Tibial artery (tissue), 4 donors: ENCODE measurements around the gene CLIC2.

Source experiments
- DNase-seq, 2 donors: peaks; one replicate each; pipeline ENCODE4 v3.0.0-alpha.2; 2019
- H3K27ac ChIP-seq, 2 donors: fragments of 200-600 bp; sonication (generic) in 1 of 2; 1 replicate in 1 of 2; 2 replicates in 1 of 2; pipeline ENCODE4 v1.5.1; 2018 to 2019; ENCODE audit warnings: mild to moderate bottlenecking in 1 of 2
- H3K27me3 ChIP-seq, 2 donors: fragments of 200-600 bp; sonication (generic) in 1 of 2; one replicate each; pipeline versions ENCODE4 v1.5.1 to v1.6.0; 2016 to 2019
- H3K36me3 ChIP-seq, 3 donors: fragments of 200-600 bp; sonication (generic) in 2 of 3; one replicate each; pipeline ENCODE4 v1.5.1; 2016 to 2019; ENCODE audit warnings: mild to moderate bottlenecking in 2 of 3
- H3K4me1 ChIP-seq, 4 donors: fragments of 200-600 bp; sonication (generic) in 2 of 4; 1 replicate in 3 of 4; 2 replicates in 1 of 4; pipeline ENCODE4 v1.5.1; 2016 to 2019
- H3K4me3 ChIP-seq, 2 donors: fragments of 200-600 bp; sonication (generic) in 1 of 2; 1 replicate in 1 of 2; 2 replicates in 1 of 2; pipeline ENCODE4 v1.5.1; 2018 to 2019; ENCODE audit warnings: mild to moderate bottlenecking in 2 of 2
- H3K9me3 ChIP-seq, 3 donors: fragments of 200-600 bp; sonication (generic) in 1 of 3; one replicate each; pipeline ENCODE4 v1.5.1; 2016 to 2019
- intact Hi-C: fragments of 100-400 bp; cut with DNase I; formaldehyde crosslinking; loops from one replicate; pipeline ENCODE4 v1.15.0; 2023; ENCODE audit warnings: low total_unique reads
- TF ChIP-seq, protein P1 (sequence below), 2 experiments: fragments of 200-600 bp in 1 of 2; fragments of 450-650 bp in 1 of 2; IDR thresholded peaks; one replicate each; pipeline ENCODE4 v1.5.1; 2017 to 2019; ENCODE audit warnings: antibody characterized with exemption in 2 of 2, mild to moderate bottlenecking in 1 of 2, moderate library complexity in 1 of 2

Gene CLIC2

DNA sequence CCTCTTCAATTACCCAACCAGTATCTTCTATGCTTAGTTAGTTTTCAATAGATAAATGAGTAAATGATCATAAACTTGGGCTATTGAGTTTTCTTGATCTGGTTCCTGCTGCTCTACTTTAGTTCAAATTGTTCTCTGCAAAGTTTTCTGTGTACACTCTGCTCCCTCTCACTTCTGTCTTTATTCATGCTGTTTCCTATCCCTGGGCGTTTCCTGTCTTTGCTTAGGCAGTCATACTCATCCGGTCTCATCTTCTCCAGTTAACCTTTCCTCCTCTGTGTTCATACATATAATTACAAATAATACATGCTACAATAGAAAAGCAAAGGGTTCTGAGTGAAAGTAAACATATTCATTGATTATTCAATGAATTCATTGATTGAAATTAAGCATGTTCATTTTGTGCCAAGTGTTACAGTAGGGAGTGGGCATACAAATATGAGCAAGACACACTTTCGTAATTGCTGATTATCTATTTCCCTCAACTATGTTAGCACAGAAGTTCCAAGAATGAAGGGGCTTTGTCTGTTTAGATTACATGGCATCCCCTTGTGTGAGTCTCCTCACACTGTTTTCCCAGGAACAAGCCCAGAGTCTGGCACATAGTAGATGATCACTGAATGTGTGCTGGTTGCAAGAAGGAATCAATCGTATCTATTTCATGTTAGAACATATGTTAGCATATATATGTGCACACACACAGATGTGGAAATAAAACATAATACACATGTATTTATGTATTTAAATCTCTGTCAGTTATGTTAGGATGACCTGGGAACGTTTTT, 71.3 kb downstream of the CLIC2 start:
- DNase-seq: no peak
- no peak overlapping the region for H3K4me3 ChIP-seq
- no peaks in the 10 kb centered on the region for H3K36me3 ChIP-seq
- no peak overlapping the region for H3K27ac ChIP-seq
- intact Hi-C loops: no loop called here
- no peaks in the 10 kb centered on the region for H3K9me3 ChIP-seq
- peaks cover 0 to 4% (median 0%) of the 10 kb centered on the region in 4 donors for H3K4me1 ChIP-seq
- no peaks in the 10 kb centered on the region for H3K27me3 ChIP-seq
- TF ChIP-seq, protein P1, sequence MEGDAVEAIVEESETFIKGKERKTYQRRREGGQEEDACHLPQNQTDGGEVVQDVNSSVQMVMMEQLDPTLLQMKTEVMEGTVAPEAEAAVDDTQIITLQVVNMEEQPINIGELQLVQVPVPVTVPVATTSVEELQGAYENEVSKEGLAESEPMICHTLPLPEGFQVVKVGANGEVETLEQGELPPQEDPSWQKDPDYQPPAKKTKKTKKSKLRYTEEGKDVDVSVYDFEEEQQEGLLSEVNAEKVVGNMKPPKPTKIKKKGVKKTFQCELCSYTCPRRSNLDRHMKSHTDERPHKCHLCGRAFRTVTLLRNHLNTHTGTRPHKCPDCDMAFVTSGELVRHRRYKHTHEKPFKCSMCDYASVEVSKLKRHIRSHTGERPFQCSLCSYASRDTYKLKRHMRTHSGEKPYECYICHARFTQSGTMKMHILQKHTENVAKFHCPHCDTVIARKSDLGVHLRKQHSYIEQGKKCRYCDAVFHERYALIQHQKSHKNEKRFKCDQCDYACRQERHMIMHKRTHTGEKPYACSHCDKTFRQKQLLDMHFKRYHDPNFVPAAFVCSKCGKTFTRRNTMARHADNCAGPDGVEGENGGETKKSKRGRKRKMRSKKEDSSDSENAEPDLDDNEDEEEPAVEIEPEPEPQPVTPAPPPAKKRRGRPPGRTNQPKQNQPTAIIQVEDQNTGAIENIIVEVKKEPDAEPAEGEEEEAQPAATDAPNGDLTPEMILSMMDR (IDR thresholded peaks at IDR 0.05): no peak

DNA sequence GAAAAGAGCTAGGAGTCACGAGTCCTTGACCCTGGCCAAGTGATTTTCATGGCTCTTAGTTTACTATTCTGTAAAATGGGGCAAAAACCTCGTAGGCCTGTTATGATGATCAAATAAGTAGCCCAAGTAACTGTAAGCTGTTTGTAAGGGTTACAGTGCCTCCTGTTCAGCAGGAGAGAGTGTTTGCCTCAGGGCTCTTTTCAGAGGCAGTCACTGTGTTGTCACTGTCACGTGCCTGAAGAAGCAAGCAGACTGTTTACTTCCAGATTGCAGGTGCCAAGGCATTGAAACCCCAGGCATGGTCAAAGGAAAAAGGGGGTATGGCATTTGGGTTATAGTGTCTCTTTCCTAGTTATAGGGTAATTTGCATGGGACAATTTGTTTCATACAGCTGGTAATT, 74.7 kb downstream of the CLIC2 start:
- no peak overlapping the region for H3K27ac ChIP-seq

DNA sequence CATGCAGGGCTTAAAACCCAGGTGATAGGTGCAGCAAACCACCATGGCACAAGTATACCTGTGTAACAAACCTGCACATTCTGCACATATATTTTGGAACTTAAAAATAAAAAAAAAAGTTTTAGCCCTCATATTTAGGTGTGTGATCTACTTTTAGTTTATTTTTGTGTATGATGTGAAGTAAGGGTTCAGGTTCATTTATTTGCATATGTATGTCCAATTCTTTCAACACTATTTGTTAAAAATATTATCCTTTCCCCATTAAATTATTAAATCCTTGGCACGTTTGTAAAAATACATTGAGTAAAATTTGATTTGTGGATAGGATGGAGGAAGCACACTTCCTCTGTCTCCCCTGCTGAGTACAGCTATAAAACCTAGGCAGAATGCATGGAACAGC, 83.0 kb downstream of the CLIC2 start:
- DNase-seq: no peak
- no peak overlapping the region for H3K4me3 ChIP-seq
- H3K9me3 ChIP-seq: no peaks in the 10 kb centered on the region
- TF ChIP-seq, protein P1 (IDR thresholded peaks at IDR 0.05): no peak
- H3K36me3 ChIP-seq: no peaks in the 10 kb centered on the region
- no peaks in the 10 kb centered on the region for H3K4me1 ChIP-seq
- intact Hi-C loops: no loop called here
- no peak overlapping the region for H3K27ac ChIP-seq
- H3K27me3 ChIP-seq: no peaks in the 10 kb centered on the region

More for the DNA sequence above, 74.7 kb downstream of the CLIC2 start:
- no peaks in the 10 kb centered on the region for H3K36me3 ChIP-seq
- peaks cover 0 to 4% (median 0%) of the 10 kb centered on the region in 4 donors for H3K4me1 ChIP-seq
- TF ChIP-seq, protein P1 (IDR thresholded peaks at IDR 0.05): no peak
- H3K9me3 ChIP-seq: no peaks in the 10 kb centered on the region
- DNase-seq: no peak
- intact Hi-C loops: no loop called here
- H3K27me3 ChIP-seq: no peaks in the 10 kb centered on the region
- H3K4me3 ChIP-seq: no peak overlapping the region

DNA sequence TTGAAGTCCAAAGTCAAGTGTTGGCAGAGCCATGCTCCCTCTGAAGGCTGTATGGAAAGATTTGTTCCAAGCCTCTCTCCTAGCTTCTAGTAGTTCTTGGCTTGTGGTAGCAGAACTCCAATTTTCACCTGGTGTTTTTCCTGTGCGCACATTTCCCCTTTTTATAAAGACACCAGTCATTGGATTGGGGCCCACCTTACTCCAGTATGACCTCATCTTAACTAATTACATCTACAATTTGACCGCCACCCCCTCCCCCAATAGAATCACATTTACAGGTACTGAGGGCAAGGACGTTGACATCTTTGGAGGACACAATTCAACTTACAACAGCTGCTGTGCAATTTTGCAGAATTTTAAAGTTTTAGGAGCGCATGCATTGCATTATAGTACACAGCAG, 86.9 kb downstream of the CLIC2 start:
- H3K4me1 ChIP-seq: no peaks in the 10 kb centered on the region
- H3K4me3 ChIP-seq: no peak overlapping the region
- H3K9me3 ChIP-seq: no peaks in the 10 kb centered on the region
- no peak for DNase-seq
- no peak overlapping the region for H3K27ac ChIP-seq
- H3K36me3 ChIP-seq: no peaks in the 10 kb centered on the region
- H3K27me3 ChIP-seq: no peaks in the 10 kb centered on the region
- TF ChIP-seq, protein P1 (IDR thresholded peaks at IDR 0.05): no peak
- intact Hi-C loops: no loop called here

GRCh38 chrX:155246748-155247147, 87.7 kb downstream of the CLIC2 start:
- Histone ChIP-seq H3K4me1 (no peaks in the 10 kb centered on the region), H3K9me3 (no peaks in the 10 kb centered on the region), H3K4me3 (no peak overlapping the region), H3K36me3 (no peaks in the 10 kb centered on the region), H3K27me3 (no peaks in the 10 kb centered on the region), H3K27ac (no peak overlapping the region)
- no peak for DNase-seq
- TF ChIP-seq, protein P1 (IDR thresholded peaks at IDR 0.05): no peak
- intact Hi-C loops: no loop called here
